GM21576 (cell line): Measurements from ENCODE around the gene CTBP1.

Experiments
- ATAC-seq: cut with Tn5 transposase; IDR thresholded peaks from one replicate; pipeline ENCODE4 v1.9.1; 2021; ENCODE audit warnings: mild to moderate bottlenecking, moderate library complexity; ENCODE audit not compliant: unreplicated experiment

The CTBP1 gene

GRCh38 chr4:1177274-1178141 is 71.4 kb downstream of the CTBP1 start:
- no peak for ATAC-seq

- no peak for ATAC-seq
Measured at GRCh38 chr4:1176398-1177273, 72.3 kb downstream of the CTBP1 start.

GRCh38 chr4:1175635-1176229 is 73.2 kb downstream of the CTBP1 start:
- ATAC-seq, result no peak

DNA sequence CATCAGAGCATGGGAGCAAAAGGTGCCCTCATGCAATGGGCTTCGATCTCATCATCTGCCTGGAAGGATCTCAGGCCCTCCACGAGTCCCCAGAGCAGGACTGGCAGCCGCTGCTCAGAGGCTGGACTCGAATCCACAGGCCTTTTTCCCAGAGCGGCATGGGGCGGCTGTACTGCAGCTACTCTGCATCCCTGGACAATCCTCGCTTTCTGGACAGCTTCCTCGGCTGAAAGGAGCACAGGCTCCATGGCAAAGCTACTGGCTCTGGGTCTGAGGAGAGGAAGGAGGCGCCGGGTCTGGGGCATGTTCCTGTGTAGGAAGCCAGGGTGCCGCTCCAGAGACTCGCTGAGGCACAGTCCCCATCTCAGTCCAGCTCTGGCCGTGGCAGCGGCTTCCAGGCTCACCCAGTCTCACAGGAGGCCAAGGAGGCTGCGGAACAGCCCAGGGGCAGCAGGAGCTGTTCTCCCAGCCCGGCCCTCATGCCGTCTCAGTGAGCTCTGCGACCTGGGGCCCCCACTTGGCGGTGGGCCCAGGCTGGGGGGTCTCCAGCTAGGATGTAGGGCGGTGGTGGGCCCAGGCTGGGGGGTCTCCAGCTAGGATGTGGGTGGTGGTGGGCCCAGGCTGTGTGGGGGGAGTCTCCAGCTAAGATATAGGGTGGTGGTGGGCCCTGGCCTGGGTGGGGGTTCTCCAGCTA is 73.8 kb downstream of the CTBP1 start:
- no peak for ATAC-seq

- no peak for ATAC-seq
Measured at GRCh38 chr4:1172971-1173757, 75.8 kb downstream of the CTBP1 start.

GRCh38 chr4:1172228-1172851 is 76.6 kb downstream of the CTBP1 start, which contains the start of gene SPON2:
TSS of gene SPON2 (minus strand) at chr4:1172583.
- no peak for ATAC-seq

- no peak for ATAC-seq
Measured at GRCh38 chr4:1171311-1172227, 77.4 kb downstream of the CTBP1 start.

DNA sequence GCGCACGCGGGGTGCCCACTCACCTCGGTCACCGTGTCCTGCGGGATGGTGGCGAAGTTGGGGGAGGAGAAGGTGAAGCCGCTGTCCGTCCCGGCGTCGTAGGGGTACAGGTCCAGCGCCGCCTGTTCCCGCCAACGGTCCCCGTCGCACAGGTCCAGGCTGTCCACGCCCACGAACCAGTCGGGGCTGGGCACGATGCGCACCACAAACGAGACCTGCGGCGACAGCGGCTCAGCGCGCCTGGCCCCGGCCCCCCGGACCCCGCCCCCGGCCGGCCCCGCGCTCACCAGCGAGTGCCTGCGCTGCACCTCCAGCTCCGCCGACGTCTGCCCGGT is 78.0 kb downstream of the CTBP1 start:
- no peak for ATAC-seq

- no peak for ATAC-seq
Measured at GRCh38 chr4:1170156-1170975, 78.6 kb downstream of the CTBP1 start.

DNA sequence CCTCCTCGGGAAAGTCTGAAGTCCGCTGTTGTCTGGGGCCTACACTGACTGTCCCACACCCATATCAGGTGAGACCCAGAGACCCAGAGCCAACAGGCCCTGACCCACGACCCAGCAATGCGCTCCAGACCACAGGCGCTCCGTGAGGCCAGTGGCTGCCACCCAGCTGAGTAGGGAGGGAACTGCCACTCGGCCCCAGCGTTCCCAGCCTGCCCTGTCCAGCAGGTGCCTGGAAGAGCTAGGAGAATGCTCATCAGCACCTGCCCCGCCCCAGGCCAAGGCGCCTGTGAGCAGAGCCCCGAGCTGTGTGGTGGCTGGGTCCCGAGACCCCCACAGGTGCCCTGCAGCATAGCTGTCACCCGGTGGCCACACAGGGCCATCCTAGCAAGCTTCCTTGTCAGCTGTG is 79.2 kb downstream of the CTBP1 start:
- ATAC-seq, result no peak

- ATAC-seq, result no peak
Measured at GRCh38 chr4:1169171-1169671, 79.7 kb downstream of the CTBP1 start.

DNA sequence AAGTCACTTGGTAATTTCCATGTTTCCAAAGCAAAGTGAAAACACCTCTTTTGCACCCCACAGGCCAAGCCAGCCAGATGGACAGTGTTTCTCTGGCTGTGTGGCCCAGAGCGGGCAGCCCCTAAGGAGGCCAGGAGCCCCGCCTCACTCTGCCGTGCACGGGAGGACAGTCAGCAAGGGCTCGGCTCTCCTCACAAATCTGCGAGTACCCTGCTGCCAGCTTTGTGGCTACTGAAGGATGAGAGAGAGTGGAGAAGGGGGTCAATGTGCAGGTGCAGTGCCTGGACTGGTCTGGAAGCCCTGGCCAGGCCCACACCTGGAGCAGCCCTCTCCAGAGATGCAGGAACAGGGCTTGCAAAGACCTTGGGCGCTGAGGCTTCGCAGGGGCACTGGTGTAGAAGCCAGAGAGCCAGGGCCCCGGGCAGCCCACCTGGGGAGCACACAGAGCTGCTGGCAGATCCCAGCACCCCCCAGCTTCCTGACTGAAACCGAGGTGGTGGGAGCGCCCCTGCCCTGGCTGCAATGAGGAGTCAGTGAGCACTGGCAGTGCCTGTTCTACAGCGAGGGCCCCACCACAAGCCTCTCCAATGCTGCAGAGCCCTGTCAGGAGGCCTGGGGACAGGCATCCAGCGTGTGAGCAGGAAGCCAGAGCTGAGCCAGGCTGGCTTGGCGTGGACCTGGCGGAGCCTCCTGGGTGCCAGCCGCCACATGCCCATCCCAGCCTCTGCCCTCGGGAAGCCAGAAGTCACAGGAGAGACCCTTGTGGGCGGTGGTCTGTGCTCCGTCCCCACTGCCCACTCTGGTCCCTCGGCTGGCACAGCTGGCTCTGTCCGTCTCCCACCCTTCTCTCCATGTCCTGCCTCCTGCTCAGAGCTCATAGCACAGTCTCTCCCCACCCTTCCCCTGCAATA is 80.5 kb downstream of the CTBP1 start:
- no peak for ATAC-seq

DNA sequence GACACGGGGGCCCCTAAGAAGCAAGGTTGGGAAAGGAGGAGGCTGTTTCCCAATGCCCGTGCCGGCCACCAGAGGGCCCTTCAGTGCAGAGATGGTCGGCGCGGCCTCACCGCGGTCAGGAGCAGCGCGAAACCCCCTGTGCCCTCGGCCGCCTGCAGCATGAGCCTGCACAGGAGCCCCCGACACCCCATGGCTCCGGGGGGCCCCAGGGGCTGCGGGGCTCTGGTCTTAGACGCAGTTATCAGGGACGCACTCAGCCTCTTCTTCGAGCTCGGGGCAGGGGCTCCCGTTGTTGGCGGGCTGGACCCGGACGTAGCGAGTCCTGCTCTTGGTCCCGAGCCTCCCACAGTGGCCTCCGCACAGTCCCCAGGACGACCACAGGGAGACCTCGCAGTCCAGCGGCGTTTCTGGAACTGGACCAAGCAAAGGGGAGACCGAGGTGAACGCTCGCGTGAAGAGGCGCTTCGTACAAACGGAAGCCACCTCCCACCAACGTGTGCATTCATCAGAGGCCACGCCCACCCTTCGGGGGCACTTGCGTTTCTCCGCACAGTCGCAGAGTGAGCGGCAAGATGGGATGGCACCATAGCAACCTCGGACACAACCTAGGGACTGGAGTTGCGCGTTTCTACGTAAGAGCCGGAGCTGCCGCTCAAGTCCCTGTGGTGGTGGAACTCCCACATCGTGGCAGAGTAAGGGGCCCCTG is 81.5 kb downstream of the CTBP1 start:
- ATAC-seq, result peak; percentile 73

GRCh38 chr4:1166509-1167243 is 82.3 kb downstream of the CTBP1 start:
- no peak for ATAC-seq

GRCh38 chr4:1164956-1165545 is 83.9 kb downstream of the CTBP1 start:
- no peak for ATAC-seq
